ENCODE results near the gene PFAS.

DNA sequence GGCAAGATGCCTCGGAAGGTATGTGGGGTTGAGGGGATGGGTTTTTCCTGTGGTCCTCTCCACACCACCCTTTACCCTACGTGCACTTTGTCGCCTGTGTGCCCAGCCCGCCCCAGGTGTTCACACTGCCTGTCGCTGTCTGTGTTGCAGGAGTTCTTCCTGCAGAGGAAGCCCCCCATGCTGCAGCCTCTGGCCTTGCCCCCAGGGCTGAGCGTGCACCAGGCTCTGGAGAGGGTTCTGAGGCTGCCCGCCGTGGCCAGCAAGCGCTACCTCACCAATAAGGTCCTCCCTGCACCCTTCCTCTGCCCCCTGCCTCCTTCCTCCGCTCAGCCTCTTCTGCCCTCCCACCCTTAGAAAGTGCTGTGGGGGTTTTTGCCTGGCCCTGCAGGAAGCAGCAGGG lies 15.2 kb downstream of the PFAS start:
- TF ChIP-seq, protein P1, sequence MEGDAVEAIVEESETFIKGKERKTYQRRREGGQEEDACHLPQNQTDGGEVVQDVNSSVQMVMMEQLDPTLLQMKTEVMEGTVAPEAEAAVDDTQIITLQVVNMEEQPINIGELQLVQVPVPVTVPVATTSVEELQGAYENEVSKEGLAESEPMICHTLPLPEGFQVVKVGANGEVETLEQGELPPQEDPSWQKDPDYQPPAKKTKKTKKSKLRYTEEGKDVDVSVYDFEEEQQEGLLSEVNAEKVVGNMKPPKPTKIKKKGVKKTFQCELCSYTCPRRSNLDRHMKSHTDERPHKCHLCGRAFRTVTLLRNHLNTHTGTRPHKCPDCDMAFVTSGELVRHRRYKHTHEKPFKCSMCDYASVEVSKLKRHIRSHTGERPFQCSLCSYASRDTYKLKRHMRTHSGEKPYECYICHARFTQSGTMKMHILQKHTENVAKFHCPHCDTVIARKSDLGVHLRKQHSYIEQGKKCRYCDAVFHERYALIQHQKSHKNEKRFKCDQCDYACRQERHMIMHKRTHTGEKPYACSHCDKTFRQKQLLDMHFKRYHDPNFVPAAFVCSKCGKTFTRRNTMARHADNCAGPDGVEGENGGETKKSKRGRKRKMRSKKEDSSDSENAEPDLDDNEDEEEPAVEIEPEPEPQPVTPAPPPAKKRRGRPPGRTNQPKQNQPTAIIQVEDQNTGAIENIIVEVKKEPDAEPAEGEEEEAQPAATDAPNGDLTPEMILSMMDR (IDR thresholded peaks at IDR 0.05): no peak
- TF ChIP-seq POLR2A (IDR thresholded peaks at IDR 0.05) (no peak), EP300 (IDR thresholded peaks at IDR 0.05) (no peak)
